ENCODE measurements around the gene AMACR.

Gene AMACR

DNA sequence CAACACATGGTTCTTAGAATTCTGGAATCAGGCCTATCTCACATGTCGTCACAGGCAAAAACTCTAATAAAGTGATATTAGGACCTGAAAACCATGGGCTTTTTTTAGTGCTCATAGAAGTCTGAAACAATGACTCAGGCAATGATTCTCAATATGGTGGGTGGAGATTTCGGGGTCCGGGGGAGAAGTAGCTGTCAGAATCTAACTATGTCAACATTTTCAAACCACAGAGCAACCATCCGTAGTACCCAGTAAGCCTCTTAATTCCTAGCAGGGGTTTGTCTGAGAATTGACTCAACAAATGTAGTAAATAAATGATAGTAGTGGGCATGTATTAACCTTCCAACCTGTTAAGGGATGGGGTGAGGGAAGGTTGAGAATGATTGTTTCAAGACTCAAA lies 2.6 kb downstream of the AMACR start:
- no peak for DNase-seq

GRCh38 chr5:34003941-34004340 lies 3.9 kb downstream of the AMACR start:
- DNase-seq = no peak

- DNase-seq = no peak
Measured at GRCh38 chr5:34002629-34003328, 5.1 kb downstream of the AMACR start.

- DNase-seq = peak; percentile 95
Measured at GRCh38 chr5:34001241-34001841, 6.5 kb downstream of the AMACR start.

DNA sequence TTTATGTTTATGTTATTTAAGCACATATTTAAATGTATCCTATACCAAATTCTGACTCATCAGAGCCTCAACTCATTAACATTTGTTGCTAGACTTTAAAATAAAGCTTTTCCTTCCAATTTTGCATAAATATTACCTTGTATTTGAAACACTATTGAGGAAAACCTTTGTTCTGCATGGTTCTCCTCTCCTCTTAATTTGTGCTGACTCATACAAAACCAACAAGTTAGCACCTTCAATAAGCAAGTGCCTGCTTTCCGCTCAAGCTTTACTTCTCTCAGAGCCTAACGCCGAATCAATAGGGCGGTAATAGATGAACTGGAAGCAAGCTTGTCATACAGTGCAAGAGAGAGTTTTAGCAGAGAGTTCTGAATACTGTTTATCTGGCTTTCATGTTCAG lies 7.9 kb downstream of the AMACR start:
- DNase-seq = no peak

DNA sequence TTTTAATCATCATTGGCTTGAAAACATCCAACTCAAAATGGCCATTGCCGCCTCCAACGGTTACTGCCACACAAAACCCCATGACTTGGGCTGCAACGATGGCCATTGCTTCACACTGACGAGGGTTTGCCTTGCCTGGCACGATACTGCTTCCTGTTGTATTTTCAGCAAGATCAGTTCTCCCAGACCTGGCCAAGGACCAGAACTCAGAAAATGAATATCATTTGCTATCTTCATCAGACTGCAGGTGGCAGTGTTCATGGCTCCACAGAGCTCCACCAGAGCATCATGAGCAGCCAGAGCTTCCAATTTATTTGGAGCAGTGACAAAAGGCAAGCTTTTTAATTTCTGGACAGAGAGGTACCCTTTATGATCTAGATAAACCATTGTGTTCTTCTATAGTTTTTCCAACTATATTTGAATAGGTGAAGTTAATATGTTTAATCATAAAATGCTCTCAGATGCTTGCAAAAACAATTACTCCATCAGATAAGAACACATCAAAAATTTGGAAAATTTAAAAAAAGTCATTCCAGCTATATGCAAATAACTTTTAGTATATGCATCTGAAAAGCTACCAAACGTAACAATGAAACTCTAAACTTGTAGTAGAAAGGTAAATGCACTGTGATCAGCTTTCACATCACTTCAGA lies 10.4 kb downstream of the AMACR start:
- peak; percentile 80 for DNase-seq

DNA sequence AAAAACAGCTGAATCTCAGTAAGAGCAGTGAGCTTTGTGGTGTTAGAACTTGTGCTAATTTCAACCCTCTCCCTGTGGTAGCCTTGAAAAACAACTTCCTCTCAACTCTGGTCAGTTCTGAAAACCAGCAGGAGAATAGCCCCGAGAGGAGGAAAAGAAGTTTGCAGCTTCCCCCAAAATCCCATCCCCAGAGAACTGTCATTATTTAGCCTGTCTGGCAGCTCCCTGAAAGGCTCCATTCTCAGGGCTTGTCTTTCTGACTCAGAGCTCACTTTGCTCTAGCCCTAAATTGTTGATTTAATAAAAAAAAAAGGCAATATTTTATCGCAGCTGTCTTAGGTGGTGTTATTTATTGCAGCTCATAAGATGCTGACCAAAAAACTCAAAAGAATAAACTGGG lies 12.0 kb downstream of the AMACR start:
- DNase-seq = no peak

DNA sequence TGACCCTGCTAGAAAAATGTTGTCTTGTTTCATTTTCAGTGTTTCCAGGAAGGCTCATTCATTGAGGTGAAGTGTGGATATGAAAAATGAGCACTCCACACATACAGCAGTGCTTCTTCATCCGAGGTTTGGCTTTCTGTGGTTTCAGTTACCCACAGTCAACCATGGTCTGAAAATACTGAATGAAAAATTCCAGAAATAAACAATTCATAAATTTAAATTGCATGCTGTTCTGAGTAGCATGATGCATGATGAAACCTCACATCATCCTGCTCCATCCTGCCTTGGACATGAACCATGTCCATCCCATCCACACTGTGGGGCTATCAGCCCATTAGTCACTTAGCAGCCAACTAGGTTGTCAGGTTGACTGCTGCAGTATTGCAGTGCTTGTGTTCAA lies 13.0 kb downstream of the AMACR start:
- DNase-seq = no peak

- no peak for DNase-seq
Measured at GRCh38 chr5:33992864-33993263, 15.0 kb downstream of the AMACR start.

DNA sequence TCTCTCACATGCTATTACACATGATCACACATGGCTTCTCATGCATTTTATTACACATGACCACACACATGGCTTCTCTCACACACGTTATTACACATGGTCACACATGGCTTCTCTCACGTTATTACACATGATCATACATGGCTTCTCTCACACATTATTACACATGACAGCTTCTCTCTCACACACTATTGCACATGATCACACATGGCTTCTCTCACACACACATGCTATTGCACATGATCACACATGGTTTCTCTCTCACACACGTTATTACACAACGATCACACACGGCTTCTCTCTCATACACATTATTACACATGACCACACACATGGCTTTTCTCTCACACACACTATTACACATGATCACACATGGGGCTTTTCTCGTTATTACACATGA lies 22.4 kb downstream of the AMACR start:
- DNase-seq = no peak

DNA sequence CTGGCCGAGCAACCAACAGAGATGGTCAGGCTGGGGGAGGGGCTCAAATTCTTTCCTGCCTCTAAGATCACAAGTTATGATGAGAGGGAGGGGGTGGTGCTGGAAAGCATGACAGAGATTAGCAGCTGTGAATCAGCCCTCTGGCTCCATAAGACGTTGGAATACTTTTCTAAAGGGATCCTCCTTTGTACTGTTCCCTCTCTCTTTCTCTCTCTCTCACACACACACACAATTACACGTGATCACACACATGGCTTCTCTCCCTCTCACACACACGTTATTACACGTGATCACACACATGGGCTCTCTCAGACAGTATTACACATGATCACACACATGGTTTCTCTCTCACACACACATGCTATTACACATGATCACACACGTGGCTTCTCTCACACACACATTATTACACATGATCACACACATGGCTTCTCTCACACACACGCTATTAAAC lies 23.2 kb downstream of the AMACR start, which contains the start of gene SLC45A2:
TSS of gene SLC45A2 (minus strand) at position 23 of the 454 bp plus-strand sequence. CDS start 110 bp downstream, outside the sequence.
- no peak for DNase-seq

DNA sequence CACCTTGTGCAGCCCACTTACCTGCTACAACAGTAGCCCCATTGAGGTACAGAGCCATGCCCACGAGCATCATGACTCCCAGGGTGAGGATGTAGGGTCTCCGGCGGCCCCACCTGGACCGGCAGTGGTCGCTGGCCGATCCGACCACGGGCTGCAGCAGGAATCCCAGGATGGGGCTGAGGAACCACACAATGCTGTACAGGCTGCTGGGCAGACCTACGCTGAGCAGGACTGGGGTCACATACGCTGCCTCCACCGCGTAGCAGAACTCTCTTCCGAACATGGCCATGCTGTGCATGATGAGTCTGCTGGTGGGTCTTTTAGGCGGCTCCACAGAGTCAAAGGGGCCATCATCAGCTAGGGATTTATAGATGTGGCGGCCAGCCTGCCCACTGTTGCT lies 23.7 kb downstream of the AMACR start:
- no peak for DNase-seq

- no peak for DNase-seq
Measured at GRCh38 chr5:33981408-33982162, 26.3 kb downstream of the AMACR start.

GRCh38 chr5:33980030-33980429 lies 27.8 kb downstream of the AMACR start:
- no peak for DNase-seq

DNA sequence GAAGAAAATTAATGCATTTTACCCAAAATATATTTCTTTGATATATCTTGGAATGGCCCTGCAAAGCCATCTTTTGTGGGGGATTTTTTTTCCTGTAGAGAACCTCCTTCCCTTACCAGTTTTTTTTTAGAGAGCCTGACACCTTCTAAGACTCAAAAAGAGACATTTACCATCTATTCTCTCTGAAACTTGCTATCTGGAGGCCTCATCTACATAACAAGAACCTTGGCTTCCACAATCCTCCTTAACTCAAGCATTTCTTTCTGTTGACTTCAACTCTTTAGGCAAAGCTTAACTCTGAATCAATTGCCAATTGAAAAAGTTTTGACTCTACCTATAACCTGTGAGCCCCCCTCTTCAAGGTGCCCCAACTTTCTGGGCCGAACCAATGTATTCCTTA lies 29.5 kb downstream of the AMACR start:
- no peak for DNase-seq

- DNase-seq = no peak
Measured at GRCh38 chr5:33976307-33976706, 31.5 kb downstream of the AMACR start.

DNA sequence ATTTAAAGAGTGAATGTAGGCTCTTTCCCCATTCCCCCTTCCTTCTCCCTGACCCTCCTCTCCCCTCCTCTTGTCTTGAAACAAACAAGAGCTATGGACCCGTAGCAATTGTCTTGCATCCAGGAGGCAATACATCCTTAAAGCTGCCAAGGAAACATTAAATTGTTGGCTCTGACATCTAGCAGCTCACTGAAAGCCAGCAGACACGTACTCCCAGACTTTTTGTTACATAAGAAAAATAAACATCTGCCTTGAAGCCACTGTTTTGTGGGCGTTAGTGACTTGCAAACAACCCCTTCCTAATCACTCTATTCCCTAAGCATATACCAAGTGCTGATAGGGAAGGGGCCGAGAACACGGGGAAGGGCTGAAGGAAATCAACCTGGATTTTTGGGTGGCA lies 32.0 kb downstream of the AMACR start:
- DNase-seq = no peak

GRCh38 chr5:33973271-33973670 lies 34.6 kb downstream of the AMACR start:
- DNase-seq = no peak

- DNase-seq = peak; percentile 30
Measured at GRCh38 chr5:33969572-33970452, 38.0 kb downstream of the AMACR start.

GRCh38 chr5:33968211-33969005 lies 39.4 kb downstream of the AMACR start:
- no peak for DNase-seq

- no peak for DNase-seq
Measured at GRCh38 chr5:33966805-33967204, 41.0 kb downstream of the AMACR start.
